ENCODE data around the gene LARP4B.

LARP4B gene

DNA sequence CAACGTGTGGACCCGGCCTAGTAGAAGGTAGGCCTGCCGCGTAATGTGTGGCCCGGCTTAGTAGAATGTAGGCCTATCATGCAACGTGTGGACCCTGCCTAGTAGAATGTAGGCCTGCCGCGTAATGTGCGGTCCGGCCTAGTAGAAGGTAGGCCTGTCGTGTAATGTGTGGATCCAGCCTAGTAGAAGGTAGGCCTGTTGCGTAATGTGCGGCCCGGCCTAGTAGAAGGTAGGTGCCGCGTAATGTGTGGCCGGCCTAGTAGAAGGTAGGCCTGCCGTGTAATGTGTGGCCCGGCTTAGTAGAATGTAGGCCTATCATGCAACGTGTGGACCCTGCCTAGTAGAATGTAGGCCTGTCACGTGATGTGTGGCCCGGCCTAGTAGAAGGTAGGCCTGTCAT is 44.8 kb upstream of the LARP4B start:
- Histone ChIP-seq H3K9me3 (ENCODE audit: insufficient read depth, low read length) (peaks cover 10% of the 10 kb centered on the region; the same call in 1 of the 2 replicates), H3K4me2 (ENCODE audit: low read length) (no peak overlapping the region), H3K4me1 (ENCODE audit: low read length) (peaks cover 8% of the 10 kb centered on the region), H4K20me1 (ENCODE audit: insufficient read depth, low read length) (no peaks in the 10 kb centered on the region), H3K4me3 (ENCODE audit: low read length) (no peak overlapping the region), H3K79me2 (ENCODE audit: low read length) (no peaks in the 10 kb centered on the region), H3K36me3 (replicated peaks; ENCODE audit: low read depth, low read length) (no peaks in the 10 kb centered on the region), H3K9ac (ENCODE audit: low read length) (no peak overlapping the region), H2AFZ (ENCODE audit: low read depth, low read length) (no peak overlapping the region), H3K27me3 (ENCODE audit: low read depth, low read length) (no peaks in the 10 kb centered on the region), H3K27ac (ENCODE audit: low read length) (no peak overlapping the region)
- no peak for TF ChIP-seq EZH2phosphoT487 (IDR thresholded peaks at IDR 0.05; ENCODE audit: low read depth)
- TF ChIP-seq, protein P1, sequence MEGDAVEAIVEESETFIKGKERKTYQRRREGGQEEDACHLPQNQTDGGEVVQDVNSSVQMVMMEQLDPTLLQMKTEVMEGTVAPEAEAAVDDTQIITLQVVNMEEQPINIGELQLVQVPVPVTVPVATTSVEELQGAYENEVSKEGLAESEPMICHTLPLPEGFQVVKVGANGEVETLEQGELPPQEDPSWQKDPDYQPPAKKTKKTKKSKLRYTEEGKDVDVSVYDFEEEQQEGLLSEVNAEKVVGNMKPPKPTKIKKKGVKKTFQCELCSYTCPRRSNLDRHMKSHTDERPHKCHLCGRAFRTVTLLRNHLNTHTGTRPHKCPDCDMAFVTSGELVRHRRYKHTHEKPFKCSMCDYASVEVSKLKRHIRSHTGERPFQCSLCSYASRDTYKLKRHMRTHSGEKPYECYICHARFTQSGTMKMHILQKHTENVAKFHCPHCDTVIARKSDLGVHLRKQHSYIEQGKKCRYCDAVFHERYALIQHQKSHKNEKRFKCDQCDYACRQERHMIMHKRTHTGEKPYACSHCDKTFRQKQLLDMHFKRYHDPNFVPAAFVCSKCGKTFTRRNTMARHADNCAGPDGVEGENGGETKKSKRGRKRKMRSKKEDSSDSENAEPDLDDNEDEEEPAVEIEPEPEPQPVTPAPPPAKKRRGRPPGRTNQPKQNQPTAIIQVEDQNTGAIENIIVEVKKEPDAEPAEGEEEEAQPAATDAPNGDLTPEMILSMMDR (IDR thresholded peaks at IDR 0.05; ENCODE audit: low read depth, low read length) = no peak

DNA sequence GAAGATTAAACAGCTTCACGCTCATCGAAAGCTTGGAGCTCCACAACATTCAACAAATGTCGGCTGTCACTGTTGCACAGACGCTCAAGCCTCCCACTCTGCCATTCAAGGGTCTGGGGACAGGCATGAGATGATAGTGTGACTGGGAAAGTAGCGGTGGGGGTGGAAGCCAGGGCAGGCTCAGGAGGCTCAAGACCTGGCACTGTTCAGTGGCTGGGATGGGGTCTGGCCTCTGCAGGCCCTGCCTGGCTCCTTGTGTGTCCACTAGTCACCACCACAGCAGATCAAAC is 43.2 kb upstream of the LARP4B start:
- TF ChIP-seq EZH2phosphoT487 (IDR thresholded peaks at IDR 0.05; ENCODE audit: low read depth) = no peak
- Histone ChIP-seq H3K9ac (ENCODE audit: low read length) (no peak overlapping the region), H4K20me1 (ENCODE audit: insufficient read depth, low read length) (no peaks in the 10 kb centered on the region), H3K36me3 (replicated peaks; ENCODE audit: low read depth, low read length) (no peaks in the 10 kb centered on the region), H3K79me2 (ENCODE audit: low read length) (no peaks in the 10 kb centered on the region), H2AFZ (ENCODE audit: low read depth, low read length) (no peak overlapping the region), H3K9me3 (ENCODE audit: insufficient read depth, low read length) (peaks cover 10% of the 10 kb centered on the region; the same call in 1 of the 2 replicates), H3K4me1 (ENCODE audit: low read length) (peaks cover 8% of the 10 kb centered on the region), H3K4me2 (ENCODE audit: low read length) (no peak overlapping the region), H3K27ac (ENCODE audit: low read length) (no peak overlapping the region), H3K27me3 (ENCODE audit: low read depth, low read length) (no peaks in the 10 kb centered on the region; the same call in 1 of the 2 replicates), H3K4me3 (ENCODE audit: low read length) (no peak overlapping the region)

DNA sequence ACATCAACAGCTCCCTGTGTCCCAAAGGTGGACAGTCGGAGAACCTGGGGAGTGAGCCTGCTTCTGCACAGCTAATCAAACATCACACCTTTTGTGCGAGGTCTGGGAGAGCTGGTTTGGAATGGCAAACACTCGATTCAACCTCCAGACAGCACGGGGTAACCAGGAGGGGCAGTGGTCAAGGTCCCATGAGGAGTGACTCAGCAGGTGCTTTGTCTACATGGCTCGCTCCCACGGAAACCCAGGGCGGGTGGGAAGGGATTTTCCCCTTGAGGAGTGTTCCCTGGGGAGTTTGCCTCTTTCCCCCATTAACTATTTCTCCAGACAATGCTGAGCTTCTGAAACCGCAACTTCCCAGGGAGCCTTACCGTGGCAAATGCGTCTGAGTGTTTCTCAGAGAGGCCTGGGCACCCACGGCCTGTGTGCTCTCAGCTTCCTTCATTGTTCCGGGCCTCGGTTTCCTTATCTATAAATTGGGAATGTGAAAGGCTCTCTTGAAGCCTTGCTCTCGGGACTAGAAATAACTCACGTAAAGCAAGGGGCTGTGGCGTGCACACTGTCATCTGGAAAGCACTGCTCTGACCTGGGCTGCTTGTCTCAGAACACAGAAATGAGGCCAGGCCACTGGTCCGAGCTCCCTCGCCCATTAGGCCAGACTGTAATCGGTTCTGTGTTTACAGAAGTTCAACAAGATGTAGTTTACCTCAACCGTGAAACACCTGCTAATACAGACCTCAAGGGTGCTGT is 42.7 kb upstream of the LARP4B start:
- Histone ChIP-seq H3K27me3 (ENCODE audit: low read depth, low read length) (no peaks in the 10 kb centered on the region; the same call in 1 of the 2 replicates), H3K4me1 (ENCODE audit: low read length) (peaks cover 8% of the 10 kb centered on the region), H4K20me1 (ENCODE audit: insufficient read depth, low read length) (no peaks in the 10 kb centered on the region), H3K9me3 (ENCODE audit: insufficient read depth, low read length) (peaks cover 8% of the 10 kb centered on the region; the same call in 1 of the 2 replicates), H3K36me3 (replicated peaks; ENCODE audit: low read depth, low read length) (no peaks in the 10 kb centered on the region), H2AFZ (ENCODE audit: low read depth, low read length) (no peak overlapping the region), H3K9ac (ENCODE audit: low read length) (no peak overlapping the region), H3K79me2 (ENCODE audit: low read length) (no peaks in the 10 kb centered on the region), H3K4me3 (ENCODE audit: low read length) (no peak overlapping the region), H3K4me2 (ENCODE audit: low read length) (no peak overlapping the region), H3K27ac (ENCODE audit: low read length) (no peak overlapping the region)
- no peak for TF ChIP-seq EZH2phosphoT487 (IDR thresholded peaks at IDR 0.05; ENCODE audit: low read depth)
- TF ChIP-seq, protein P1 (IDR thresholded peaks at IDR 0.05; ENCODE audit: low read depth, low read length) = no peak

DNA sequence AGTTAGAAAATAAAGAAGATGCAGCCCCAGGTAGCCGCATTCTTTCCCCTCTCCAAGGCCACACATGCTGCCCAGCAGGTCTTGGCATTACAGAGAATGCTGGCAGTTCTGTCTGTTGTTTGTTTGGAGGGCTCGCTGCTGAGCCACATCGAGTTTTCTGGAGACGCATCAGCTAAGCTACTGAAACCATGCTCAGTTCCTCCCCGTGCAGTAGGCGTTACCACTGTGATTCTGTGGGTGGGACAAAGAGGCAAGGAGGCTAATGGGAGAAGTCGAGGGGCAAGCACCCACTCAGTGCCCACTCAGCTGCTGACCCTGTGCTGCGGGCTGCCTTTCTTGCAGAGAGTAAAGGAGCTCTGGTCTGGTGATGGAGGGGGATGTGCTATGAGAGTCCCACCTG is 41.3 kb upstream of the LARP4B start:
- H3K9ac ChIP-seq (ENCODE audit: low read length) = peak overlapping the region; percentile 7; the same call in 1 of the 2 replicates
- no peaks in the 10 kb centered on the region for H3K79me2 ChIP-seq (ENCODE audit: low read length)
- H3K4me2 ChIP-seq (ENCODE audit: low read length) = peak overlapping the region; percentile 84
- H3K27ac ChIP-seq (ENCODE audit: low read length) = no peak overlapping the region
- TF ChIP-seq, protein P1 (IDR thresholded peaks at IDR 0.05; ENCODE audit: low read depth, low read length) = no peak
- no peak for TF ChIP-seq EZH2phosphoT487 (IDR thresholded peaks at IDR 0.05; ENCODE audit: low read depth)
- H3K4me1 ChIP-seq (ENCODE audit: low read length) = peaks cover 8% of the 10 kb centered on the region
- no peaks in the 10 kb centered on the region; the same call in 1 of the 2 replicates for H3K27me3 ChIP-seq (ENCODE audit: low read depth, low read length)
- H2AFZ ChIP-seq (ENCODE audit: low read depth, low read length) = peak overlapping the region; percentile 92
- H3K9me3 ChIP-seq (ENCODE audit: insufficient read depth, low read length) = no peaks in the 10 kb centered on the region
- H3K36me3 ChIP-seq (replicated peaks; ENCODE audit: low read depth, low read length) = no peaks in the 10 kb centered on the region
- H3K4me3 ChIP-seq (ENCODE audit: low read length) = peak overlapping the region; percentile 67; the same call in 1 of the 2 replicates
- H4K20me1 ChIP-seq (ENCODE audit: insufficient read depth, low read length) = no peaks in the 10 kb centered on the region
